ENCODE results near the gene PRR20G. TPM values are rescaled to one million over a fixed set of nuclear protein-coding genes. Genes with fewer than 3 reads are reported as not detected.

PRR20G gene
- total RNA-seq, 2 donors from 2014 or later = not detected

- DNase-seq (ENCODE audit: low spot score) = no peak
- H3K36me3 ChIP-seq = no peaks in the 10 kb centered on the region
- H3K27ac ChIP-seq = no peak overlapping the region
- ATAC-seq (ENCODE audit: insufficient number of reproducible peaks, low FRiP score, low read depth) = no peak
- no peaks in the 10 kb centered on the region for H3K27me3 ChIP-seq (replicated peaks; ENCODE audit: insufficient read depth)
- no peak for TF ChIP-seq CTCF (IDR thresholded peaks at IDR 0.05)
- peaks cover 11% of the 10 kb centered on the region for H3K9me3 ChIP-seq
- H3K4me1 ChIP-seq (ENCODE audit: control insufficient read depth in 1 of 2, low read depth in 2 of 2) = no peaks in the 10 kb centered on the region
- no peak overlapping the region for H3K4me3 ChIP-seq
Measured at GRCh38 chr3:127328421-127328820, 40.6 kb upstream of the PRR20G start.

GRCh38 chr3:127326341-127326740 is 38.5 kb upstream of the PRR20G start:
- Histone ChIP-seq H3K27ac (no peak overlapping the region), H3K36me3 (no peaks in the 10 kb centered on the region), H3K4me1 (ENCODE audit: control insufficient read depth in 1 of 2, low read depth in 2 of 2) (no peaks in the 10 kb centered on the region), H3K4me3 (no peak overlapping the region), H3K9me3 (peaks cover 11% of the 10 kb centered on the region), H3K27me3 (replicated peaks; ENCODE audit: insufficient read depth) (no peaks in the 10 kb centered on the region)
- DNase-seq (ENCODE audit: low spot score) (no peak), ATAC-seq (ENCODE audit: insufficient number of reproducible peaks, low FRiP score, low read depth) (no peak)
- no peak for TF ChIP-seq CTCF (IDR thresholded peaks at IDR 0.05)

- ATAC-seq (ENCODE audit: insufficient number of reproducible peaks, low FRiP score, low read depth) (no peak), DNase-seq (ENCODE audit: low spot score) (no peak)
- Histone ChIP-seq H3K4me1 (ENCODE audit: control insufficient read depth in 1 of 2, low read depth in 2 of 2) (no peaks in the 10 kb centered on the region), H3K9me3 (peaks cover 6% of the 10 kb centered on the region), H3K36me3 (no peaks in the 10 kb centered on the region), H3K27ac (no peak overlapping the region), H3K27me3 (replicated peaks; ENCODE audit: insufficient read depth) (no peaks in the 10 kb centered on the region), H3K4me3 (no peak overlapping the region)
- no peak for TF ChIP-seq CTCF (IDR thresholded peaks at IDR 0.05)
Measured at GRCh38 chr3:127325629-127325961, 37.7 kb upstream of the PRR20G start.

GRCh38 chr3:127324913-127325628 is 37.2 kb upstream of the PRR20G start:
- Histone ChIP-seq H3K27ac (no peak overlapping the region), H3K9me3 (peaks cover 3% of the 10 kb centered on the region), H3K36me3 (no peaks in the 10 kb centered on the region), H3K4me1 (ENCODE audit: control insufficient read depth in 1 of 2, low read depth in 2 of 2) (no peaks in the 10 kb centered on the region), H3K4me3 (no peak overlapping the region), H3K27me3 (replicated peaks; ENCODE audit: insufficient read depth) (no peaks in the 10 kb centered on the region)
- TF ChIP-seq CTCF (IDR thresholded peaks at IDR 0.05) = no peak
- no peak for ATAC-seq (ENCODE audit: insufficient number of reproducible peaks, low FRiP score, low read depth)
- no peak for DNase-seq (ENCODE audit: low spot score)

- Histone ChIP-seq H3K4me1 (ENCODE audit: control insufficient read depth in 1 of 2, low read depth in 2 of 2) (no peaks in the 10 kb centered on the region), H3K9me3 (no peaks in the 10 kb centered on the region), H3K36me3 (no peaks in the 10 kb centered on the region), H3K27me3 (replicated peaks; ENCODE audit: insufficient read depth) (no peaks in the 10 kb centered on the region), H3K4me3 (no peak overlapping the region), H3K27ac (no peak overlapping the region)
- DNase-seq (ENCODE audit: low spot score) = no peak
- ATAC-seq (ENCODE audit: insufficient number of reproducible peaks, low FRiP score, low read depth) = no peak
- TF ChIP-seq CTCF (IDR thresholded peaks at IDR 0.05) = no peak
Measured at GRCh38 chr3:127324076-127324475, 36.2 kb upstream of the PRR20G start.
